A549 (cell line): ENCODE measurements around the gene SPPL2A. TPM values are rescaled to one million over a fixed set of nuclear protein-coding genes. Genes with fewer than 3 reads are reported as not detected.
A peak's percentile ranks its signal among the peaks of the same experiment; 100 is the strongest.
"Not testable (repeated sequence)": the region's sequence is repeated elsewhere in the genome, so short reads cannot be mapped to it uniquely, and the experiment has no call there.

Source experiments
- ATAC-seq, 2 experiments: fragments of 200-7000 bp in 1 of 2; fragments of >200 bp in 1 of 2; cut with Nextera tagmentation in 1 of 2; cut with Tn5 transposase in 1 of 2; 3 replicates each; pipeline versions ENCODE4 v1.8.0 to v1.9.1; 2018 to 2020; ENCODE audit warnings: mild to moderate bottlenecking in 1 of 2, moderate library complexity in 1 of 2
- CTCF ChIA-PET: fragments of 300-600 bp; sonication (Branson Sonifier 250); formaldehyde crosslinking; extraction: SDS; loops from one replicate; lab custom pipeline; 2021; ENCODE audit warnings: antibody characterized with exemption, inconsistent platforms; lab: Yijun Ruan, JAX
- POLR2A ChIA-PET: fragments of 350-600 bp; formaldehyde crosslinking; extraction: SDS; loops from one replicate; lab custom pipeline; 2021; ENCODE audit warnings: antibody characterized with exemption, inconsistent platforms; lab: Yijun Ruan, JAX
- DNase-seq, 2 experiments: peaks; one replicate each; pipeline versions ENCODE4 v3.0.0 to v3.0.0-alpha.2; 2011 to 2016; ENCODE audit warnings: low read depth in 1 of 2, low spot score in 1 of 2
- FAIRE-seq: peaks from 2 replicates; lab custom pipeline; 2011; peaks lifted over from hg19 to GRCh38; lab: Jason Lieb, UNC
- H3K27ac ChIP-seq, 2 experiments: fragments of >200 bp; sonication (Bioruptor Twin); formaldehyde crosslinking; 3 replicates each; pipeline ENCODE4 v1.5.1; 2016 to 2017
- H3K4me1 ChIP-seq: fragments of >200 bp; sonication (Bioruptor Twin); formaldehyde crosslinking; 3 replicates; pipeline ENCODE4 v1.6.1; 2016
- H3K4me2 ChIP-seq: fragments of >200 bp; sonication (Bioruptor Twin); formaldehyde crosslinking; 3 replicates; pipeline ENCODE4 v1.6.1; 2016
- H3K4me3 ChIP-seq: fragments of >200 bp; sonication (Bioruptor Twin); formaldehyde crosslinking; 3 replicates; pipeline ENCODE4 v1.5.1; 2016
- H3K9me3 ChIP-seq: fragments of >200 bp; sonication (Bioruptor Twin); formaldehyde crosslinking; 3 replicates; pipeline ENCODE4 v1.6.1; 2016
- BHLHE40 ChIP-seq: IDR thresholded peaks from 2 replicates; pipeline ENCODE4 v1.6.1; 2012; ENCODE audit warnings: low read depth, low read length, inconsistent platforms
- CBX8 ChIP-seq: fragments of 200-600 bp; sonication (generic); IDR thresholded peaks from 2 replicates; pipeline ENCODE4 v1.6.1; 2016
- CEBPB ChIP-seq, 2 experiments: fragments of >200 bp in 1 of 2; sonication (Bioruptor Twin) in 1 of 2; formaldehyde crosslinking in 1 of 2; IDR thresholded peaks; 2 replicates each; pipeline ENCODE4 v1.6.1; 2012 to 2016
- CHD2 ChIP-seq: fragments of 150-350 bp; IDR thresholded peaks from 2 replicates; pipeline ENCODE4 v1.6.1; 2014; ENCODE audit warnings: low read length; ENCODE audit not compliant: partially characterized antibody
- CHD4 ChIP-seq: fragments of 200-600 bp; sonication (generic); IDR thresholded peaks from 2 replicates; pipeline ENCODE4 v1.6.1; 2016; ENCODE audit warnings: antibody characterized with exemption, mild to moderate bottlenecking, borderline replicate concordance
- FOSB ChIP-seq: fragments of 250-450 bp; sonication (Bioruptor Pico); IDR thresholded peaks from 2 replicates; pipeline ENCODE4 v1.5.0; 2020; ENCODE audit warnings: mild to moderate bottlenecking, moderate library complexity
- FOSL2 ChIP-seq, 2 experiments: fragments of 450-650 bp in 1 of 2; fragments of >200 bp in 1 of 2; sonication (Bioruptor Twin) in 1 of 2; formaldehyde crosslinking; IDR thresholded peaks; 2 replicates each; pipeline versions ENCODE4 v1.5.0 to v1.6.1; 2016 to 2020; ENCODE audit warnings: mild to moderate bottlenecking in 1 of 2, moderate library complexity in 1 of 2
- FOXS1 ChIP-seq: fragments of 250-450 bp; sonication (Bioruptor Pico); IDR thresholded peaks from 2 replicates; pipeline ENCODE4 v1.5.0; 2020; ENCODE audit warnings: mild to moderate bottlenecking, moderate library complexity
- GATA3 ChIP-seq: IDR thresholded peaks from 2 replicates; pipeline ENCODE4 v1.6.1; 2012; ENCODE audit warnings: borderline replicate concordance
- HOXB13 ChIP-seq: fragments of 250-450 bp; sonication (Bioruptor Pico); IDR thresholded peaks from 2 replicates; pipeline ENCODE4 v1.5.0; 2020; ENCODE audit warnings: low read depth, mild to moderate bottlenecking, moderate library complexity
- MAFK ChIP-seq: fragments of 450-650 bp; IDR thresholded peaks from 2 replicates; pipeline ENCODE4 v1.6.1; 2014; ENCODE audit not compliant: partially characterized antibody
- MAX ChIP-seq: IDR thresholded peaks from 2 replicates; pipeline ENCODE4 v1.6.1; 2012
- MAZ ChIP-seq: fragments of 150-350 bp; IDR thresholded peaks from 2 replicates; pipeline ENCODE4 v1.6.1; 2014; ENCODE audit warnings: antibody characterized with exemption, low read depth, low read length, borderline replicate concordance
- NR3C1 ChIP-seq: fragments of >200 bp; sonication (Bioruptor Twin); formaldehyde crosslinking; IDR thresholded peaks from 3 replicates; pipeline ENCODE4 v1.6.1; 2017
- POLR2AphosphoS2 ChIP-seq: conservative IDR thresholded peaks from 2 replicates; pipeline ENCODE4 v1.6.1; 2012; ENCODE audit warnings: low read length, improper control_type of control experiment, inconsistent platforms
- ZFP36 ChIP-seq: fragments of 450-650 bp; IDR thresholded peaks from 2 replicates; pipeline ENCODE4 v1.6.1; 2014; ENCODE audit warnings: borderline replicate concordance; ENCODE audit not compliant: partially characterized antibody
- WGBS: methylation state at CpG from one replicate; pipeline ENCODE4 v1.1.6; 2017; ENCODE audit errors: missing lambda C conversion rate; 5-methylcytosine and 5-hydroxymethylcytosine counted together
- polyA plus RNA-seq, 4 experiments: library from polyadenylated mRNA; depleted of rRNA in 3 of 4; stranded (reverse); fragments of >200 nt; fragmentation: RNase III in 1 of 4; extraction: RNeasy Plus Mini Kit Qiagen cat#74134 plus additional on column Dnase treatment in 1 of 4; gene quantifications; 2 replicates in 3 of 4; 3 replicates in 1 of 4; pipeline ENCODE4 v1.2.3, GENCODE V29; 2011 to 2017
- TF ChIP-seq, protein P1 (sequence below): fragments of >200 bp; sonication (Bioruptor Twin); formaldehyde crosslinking; IDR thresholded peaks from 3 replicates; pipeline ENCODE4 v1.5.1; 2016
- TF ChIP-seq, protein P2 (sequence below): IDR thresholded peaks from 2 replicates; pipeline ENCODE4 v1.6.1; 2012

The SPPL2A gene
- polyA plus RNA-seq, 2 of the 4 experiments (the other 2 are of a cell fraction): 87.7 to 138 TPM

GRCh38 chr15:50698101-50698500 lies 67.4 kb downstream of the SPPL2A start:
- TF ChIP-seq FOXS1 (CRISPR knock-in tag): no peak
- TF ChIP-seq, protein P1, sequence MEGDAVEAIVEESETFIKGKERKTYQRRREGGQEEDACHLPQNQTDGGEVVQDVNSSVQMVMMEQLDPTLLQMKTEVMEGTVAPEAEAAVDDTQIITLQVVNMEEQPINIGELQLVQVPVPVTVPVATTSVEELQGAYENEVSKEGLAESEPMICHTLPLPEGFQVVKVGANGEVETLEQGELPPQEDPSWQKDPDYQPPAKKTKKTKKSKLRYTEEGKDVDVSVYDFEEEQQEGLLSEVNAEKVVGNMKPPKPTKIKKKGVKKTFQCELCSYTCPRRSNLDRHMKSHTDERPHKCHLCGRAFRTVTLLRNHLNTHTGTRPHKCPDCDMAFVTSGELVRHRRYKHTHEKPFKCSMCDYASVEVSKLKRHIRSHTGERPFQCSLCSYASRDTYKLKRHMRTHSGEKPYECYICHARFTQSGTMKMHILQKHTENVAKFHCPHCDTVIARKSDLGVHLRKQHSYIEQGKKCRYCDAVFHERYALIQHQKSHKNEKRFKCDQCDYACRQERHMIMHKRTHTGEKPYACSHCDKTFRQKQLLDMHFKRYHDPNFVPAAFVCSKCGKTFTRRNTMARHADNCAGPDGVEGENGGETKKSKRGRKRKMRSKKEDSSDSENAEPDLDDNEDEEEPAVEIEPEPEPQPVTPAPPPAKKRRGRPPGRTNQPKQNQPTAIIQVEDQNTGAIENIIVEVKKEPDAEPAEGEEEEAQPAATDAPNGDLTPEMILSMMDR: no peak
- no peak overlapping the region for H3K27ac ChIP-seq
- no peak for FAIRE-seq
- CTCF ChIA-PET: interaction anchor here (1.1 to 1.7 kb wide), 3 partner anchors 9 to 178 kb away, joined by 3 to 8 read pairs (median 5); no protein-coding TSS in a partner anchor
- H3K4me2 ChIP-seq: no peak overlapping the region
- DNase-seq: no peak
- no peaks in the 10 kb centered on the region for H3K9me3 ChIP-seq
- ATAC-seq: no peak
- POLR2A ChIA-PET: no interaction called here
- H3K4me1 ChIP-seq: peaks cover 11% of the 10 kb centered on the region; the same call in 2 of the 3 replicates
- WGBS: 90% methylated on average over 8 of the region's 8 CpGs
- no peak overlapping the region for H3K4me3 ChIP-seq

- FAIRE-seq (no peak), DNase-seq (no peak), ATAC-seq (no peak)
- CTCF ChIA-PET: interaction anchor here (1.1 to 1.7 kb wide), 3 partner anchors 10 to 179 kb away, joined by 3 to 8 read pairs (median 5); no protein-coding TSS in a partner anchor
- Histone ChIP-seq H3K27ac (no peak overlapping the region), H3K4me3 (no peak overlapping the region), H3K4me2 (0 out of 3 replicates have a peak overlapping the region, but pooled peaks have one; percentile 16), H3K4me1 (0 out of 3 replicates have a peak, but pooled peaks cover 6% of the 10 kb centered on the region), H3K9me3 (no peaks in the 10 kb centered on the region)
- POLR2A ChIA-PET: no interaction called here
- TF ChIP-seq, protein P2, sequence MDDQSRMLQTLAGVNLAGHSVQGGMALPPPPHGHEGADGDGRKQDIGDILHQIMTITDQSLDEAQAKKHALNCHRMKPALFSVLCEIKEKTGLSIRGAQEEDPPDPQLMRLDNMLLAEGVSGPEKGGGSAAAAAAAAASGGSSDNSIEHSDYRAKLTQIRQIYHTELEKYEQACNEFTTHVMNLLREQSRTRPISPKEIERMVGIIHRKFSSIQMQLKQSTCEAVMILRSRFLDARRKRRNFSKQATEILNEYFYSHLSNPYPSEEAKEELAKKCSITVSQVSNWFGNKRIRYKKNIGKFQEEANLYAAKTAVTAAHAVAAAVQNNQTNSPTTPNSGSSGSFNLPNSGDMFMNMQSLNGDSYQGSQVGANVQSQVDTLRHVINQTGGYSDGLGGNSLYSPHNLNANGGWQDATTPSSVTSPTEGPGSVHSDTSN: no peak
- TF ChIP-seq BHLHE40 (no peak), MAZ (no peak), ZFP36 (no peak), MAX (no peak), HOXB13 (CRISPR knock-in tag) (no peak), CHD4 (no peak), FOSB (CRISPR knock-in tag) (no peak)
- 77% methylated on average over 4 of the region's 4 CpGs for WGBS
Measured at GRCh38 chr15:50697109-50697797, 68.3 kb downstream of the SPPL2A start.

- FAIRE-seq, DNase-seq: not testable (repeated sequence)
- 92% methylated on average over 9 of the region's 9 CpGs for WGBS
Measured at GRCh38 chr15:50694634-50695165, 70.8 kb downstream of the SPPL2A start.

DNA sequence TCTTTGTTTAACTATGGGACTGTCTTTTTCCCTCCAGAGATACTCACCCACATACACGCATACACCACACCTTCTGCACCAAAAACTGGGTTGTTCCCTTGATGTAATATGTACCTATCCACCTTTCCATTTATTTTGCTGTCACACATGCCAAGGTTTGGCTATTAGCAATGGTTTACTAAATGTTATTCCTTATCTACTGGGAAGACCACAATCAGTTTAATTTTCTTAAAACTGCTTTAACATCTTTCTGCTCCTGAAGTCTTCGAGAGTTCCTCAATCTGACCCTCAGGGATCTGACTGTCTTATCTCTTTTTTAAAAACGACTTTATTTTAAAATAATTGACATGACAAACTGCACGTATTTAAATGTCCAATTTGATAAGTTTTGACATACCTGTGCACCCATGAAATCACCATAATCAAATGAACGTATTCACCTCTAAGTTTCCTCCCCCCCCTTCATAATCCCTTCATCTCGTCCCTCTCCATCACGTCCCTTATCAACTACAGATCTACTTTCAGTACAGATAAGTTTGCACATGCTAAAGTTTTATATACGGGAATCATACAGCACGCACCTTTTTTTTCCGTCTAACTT lies 78.1 kb downstream of the SPPL2A start:
- POLR2A ChIA-PET: interaction anchor here (1.3 to 1.9 kb wide), 4 partner anchors 11 to 332 kb away, joined by 3 to 7 read pairs (median 6); partner anchors contain the start of gene GABPB1
- ATAC-seq (peak; percentile 8 to 23; a peak in 5 of 6 replicates), DNase-seq (no peak), FAIRE-seq (no peak)
- CTCF ChIA-PET: interaction anchor here (1.1 to 2.3 kb wide), 3 partner anchors 11 to 198 kb away, joined by 4 to 8 read pairs (median 7); no protein-coding TSS in a partner anchor
- Histone ChIP-seq H3K4me1 (peaks cover 22% of the 10 kb centered on the region), H3K9me3 (no peaks in the 10 kb centered on the region), H3K4me2 (peak overlapping the region; percentile 82), H3K4me3 (peak overlapping the region; percentile 71), H3K27ac (peak overlapping the region; percentile 85 to 93)
- 57% methylated on average over 10 of the region's 10 CpGs for WGBS
- TF ChIP-seq NR3C1 (no peak), FOSL2 (IDR thresholded peaks at IDR 0.05) (no peak), FOSL2 (CRISPR knock-in tag; IDR thresholded peaks at IDR 0.05) (no peak), CHD2 (no peak), POLR2AphosphoS2 (no peak), CBX8 (no peak), CEBPB (IDR thresholded peaks at IDR 0.05) (no peak), GATA3 (no peak), FOXS1 (CRISPR knock-in tag) (no peak), MAFK (no peak)
- TF ChIP-seq, protein P2: no peak

More at GRCh38 chr15:50694634-50695165, 70.8 kb downstream of the SPPL2A start:
- H3K27ac ChIP-seq, H3K4me2 ChIP-seq, H3K4me1 ChIP-seq, H3K9me3 ChIP-seq, CTCF ChIA-PET, ATAC-seq, H3K4me3 ChIP-seq: not testable (repeated sequence)
- POLR2A ChIA-PET: interaction anchor here (0.7 kb wide), 1 partner anchor 190 kb away, joined by 3 read pairs; no protein-coding TSS in a partner anchor
